HCT116 (cell line): ENCODE data around the gene RPL12. TPM values are rescaled to one million over a fixed set of nuclear protein-coding genes. Genes with fewer than 3 reads are reported as not detected.

ENCODE experiments used
- ATAC-seq: fragments of 200-7000 bp; cut with Tn5 transposase; 2 replicates; pipeline ENCODE4 v1.9.1; 2020; ENCODE audit warnings: mild to moderate bottlenecking, moderate library complexity
- BruUV-seq: library from RNA; stranded (reverse); fragments of 400-500 nt; replicated peaks from 2 replicates; lab custom pipeline; 2021; lab: Mats Ljungman, UMichigan
- CTCF ChIA-PET: fragments of 300-600 bp; sonication (Branson Sonifier 250); formaldehyde crosslinking; loops from one replicate; lab custom pipeline; 2021; ENCODE audit warnings: antibody characterized with exemption; lab: Charles Lee
- POLR2A ChIA-PET: fragments of 300-600, 350-600 bp; sonication (Branson Sonifier 250); formaldehyde crosslinking; loops from one replicate; lab custom pipeline; 2021; ENCODE audit warnings: antibody characterized with exemption; lab: Charles Lee
- RAD21 ChIA-PET, 2 experiments: fragments of 300-600 bp; sonication (Branson Sonifier 250); formaldehyde crosslinking; loops; one replicate each; lab custom pipeline; 2023; ENCODE audit warnings: low total read pairs in 2 of 2; ENCODE audit not compliant: uncharacterized antibody in 2 of 2, unreplicated experiment in 2 of 2, low non-redundant PET in 1 of 2; lab: Charles Lee
- DNase-seq: peaks from one replicate; pipeline ENCODE4 v3.0.0-alpha.2; 2010; ENCODE audit warnings: low read depth, low spot score
- H2AFZ ChIP-seq: fragments of 200-600 bp; shearing (Covaris generic), sonication (generic); 2 replicates; pipeline ENCODE4 v1.6.1; 2017; ENCODE audit warnings: low read depth, mixed run types, mixed read lengths, antibody characterized with exemption, low read length; ENCODE audit not compliant: poor library complexity, severe bottlenecking
- H3K27ac ChIP-seq: 2 replicates; pipeline ENCODE4 v1.5.1; 2012; ENCODE audit warnings: low read depth, low read length
- H3K27me3 ChIP-seq: fragments of 200-600 bp; sonication (generic); 2 replicates; pipeline ENCODE4 v1.6.1; 2016; ENCODE audit warnings: mixed run types, low read length, mixed read lengths; ENCODE audit not compliant: insufficient read depth
- H3K36me3 ChIP-seq, 2 experiments: fragments of 200-500 bp in 1 of 2; fragments of 200-600 bp in 1 of 2; sonication (Bioruptor generic) in 1 of 2; sonication (generic) in 1 of 2; 2 replicates each; pipeline versions ENCODE4 v1.5.1 to v1.6.1; 2014 to 2016; ENCODE audit warnings: low read length in 2 of 2, inconsistent platforms in 1 of 2, mixed read lengths in 1 of 2, mixed run types in 1 of 2; ENCODE audit not compliant: insufficient read depth in 2 of 2, control insufficient read depth in 1 of 2
- H3K4me1 ChIP-seq, 2 experiments: fragments of 200-600 bp in 1 of 2; sonication (generic) in 1 of 2; 2 replicates each; pipeline versions ENCODE4 v1.5.1 to v1.6.1; 2012 to 2017; ENCODE audit warnings: low read length in 2 of 2, inconsistent platforms in 1 of 2, mild to moderate bottlenecking in 1 of 2, mixed read lengths in 1 of 2, mixed run types in 1 of 2, moderate library complexity in 1 of 2; ENCODE audit not compliant: insufficient read depth in 2 of 2, control insufficient read depth in 1 of 2
- H3K4me2 ChIP-seq: fragments of 200-600 bp; sonication (generic); 2 replicates; pipeline ENCODE4 v1.6.1; 2017; ENCODE audit warnings: mixed run types, low read length, mixed read lengths
- H3K4me3 ChIP-seq, 2 experiments: fragments of 200-600 bp in 1 of 2; sonication (generic) in 1 of 2; replicated peaks in 1 of 2; 2 replicates each; pipeline ENCODE4 v1.5.1; 2011 to 2016; ENCODE audit warnings: low read length in 2 of 2, control low read depth in 1 of 2, low read depth in 1 of 2, mild to moderate bottlenecking in 1 of 2, mixed read lengths in 1 of 2, mixed run types in 1 of 2
- H3K79me2 ChIP-seq: fragments of 200-600 bp; sonication (generic); 2 replicates; pipeline ENCODE4 v1.6.1; 2017; ENCODE audit warnings: mild to moderate bottlenecking, mixed run types, low read length, moderate library complexity, mixed read lengths; ENCODE audit not compliant: insufficient read depth
- H3K9ac ChIP-seq: fragments of 200-600 bp; sonication (generic); 2 replicates; pipeline ENCODE4 v1.6.1; 2016; ENCODE audit warnings: low read length, mixed read lengths
- H3K9me2 ChIP-seq: fragments of 200-600 bp; sonication (generic), shearing (Covaris generic); 2 replicates; pipeline ENCODE4 v1.6.1; 2017; ENCODE audit warnings: mixed run types, mild to moderate bottlenecking, moderate library complexity; ENCODE audit not compliant: insufficient read depth
- H3K9me3 ChIP-seq, 2 experiments: fragments of 200-500 bp in 1 of 2; fragments of 200-600 bp in 1 of 2; sonication (Bioruptor generic) in 1 of 2; sonication (generic) in 1 of 2; 2 replicates each; pipeline ENCODE4 v1.6.1; 2014 to 2017; ENCODE audit warnings: low read length in 2 of 2, mixed read lengths in 2 of 2, inconsistent platforms in 1 of 2, low read depth in 1 of 2, mild to moderate bottlenecking in 1 of 2, mixed run types in 1 of 2, moderate library complexity in 1 of 2; ENCODE audit not compliant: control insufficient read depth in 1 of 2, insufficient read depth in 1 of 2
- H4K20me1 ChIP-seq: fragments of 200-600 bp; sonication (generic), shearing (Covaris generic); 2 replicates; pipeline ENCODE4 v1.6.1; 2017; ENCODE audit warnings: mixed run types, mild to moderate bottlenecking, moderate library complexity; ENCODE audit not compliant: insufficient read depth
- CBX3 ChIP-seq: IDR thresholded peaks from 2 replicates; pipeline ENCODE4 v1.6.1; 2012; ENCODE audit warnings: low read depth
- CEBPB ChIP-seq: IDR thresholded peaks from 2 replicates; pipeline ENCODE4 v1.6.1; 2012; ENCODE audit warnings: low read depth
- CTCF ChIP-seq, 3 experiments: fragments of 200-600 bp in 1 of 3; sonication (generic) in 1 of 3; IDR thresholded peaks in 2 of 3; conservative IDR thresholded peaks in 1 of 3; 2 replicates each; pipeline ENCODE4 v1.5.1; 2012 to 2017; ENCODE audit warnings: low read depth in 2 of 3, low read length in 2 of 3, antibody characterized with exemption in 1 of 3, borderline replicate concordance in 1 of 3, control low read depth in 1 of 3, mild to moderate bottlenecking in 1 of 3, mixed read lengths in 1 of 3, mixed run types in 1 of 3, moderate library complexity in 1 of 3; ENCODE audit not compliant: insufficient read depth in 1 of 3
- EGR1 ChIP-seq: IDR thresholded peaks from 2 replicates; pipeline ENCODE4 v1.6.1; 2012; ENCODE audit warnings: low read depth
- EZH2 ChIP-seq: fragments of 200-600 bp; sonication (generic); IDR thresholded peaks from 2 replicates; pipeline ENCODE4 v1.6.1; 2017; ENCODE audit warnings: antibody characterized with exemption, mixed run types
- POLR2A ChIP-seq: IDR thresholded peaks from 2 replicates; pipeline ENCODE4 v1.7.0; 2011; ENCODE audit warnings: borderline replicate concordance; ENCODE audit not compliant: insufficient read depth, insufficient read length; ENCODE audit errors: extremely low read depth
- RAD21 ChIP-seq: IDR thresholded peaks from 2 replicates; pipeline ENCODE4 v1.6.1; 2012; ENCODE audit warnings: low read depth, mild to moderate bottlenecking
- SIN3A ChIP-seq: IDR thresholded peaks from 2 replicates; pipeline ENCODE4 v1.6.1; 2012; ENCODE audit warnings: low read depth
- TCF7L2 ChIP-seq: IDR thresholded peaks from 2 replicates; pipeline ENCODE4 v1.7.0; 2011; ENCODE audit warnings: borderline replicate concordance, inconsistent platforms; ENCODE audit not compliant: insufficient read depth, insufficient read length; ENCODE audit errors: extremely low read depth
- YY1 ChIP-seq: IDR thresholded peaks from 2 replicates; pipeline ENCODE4 v1.6.1; 2011; ENCODE audit warnings: low read length, low read depth, moderate library complexity, mild to moderate bottlenecking; ENCODE audit not compliant: insufficient replicate concordance; ENCODE audit errors: extremely low read depth
- ZNF274 ChIP-seq: fragments of 200-500 bp; sonication (Bioruptor generic); IDR thresholded peaks from 2 replicates; pipeline ENCODE4 v1.6.1; 2014; ENCODE audit warnings: mild to moderate bottlenecking, low read depth, low read length, inconsistent platforms
- intact Hi-C: fragments of 100-400 bp; cut with micrococcal nuclease; formaldehyde crosslinking; loops from 2 replicates; pipeline ENCODE4 v1.10.0; 2022
- total RNA-seq: library from RNA; stranded (reverse); gene quantifications from one replicate; pipeline ENCODE4 v1.2.1, GENCODE V29; 2021; ENCODE audit not compliant: unreplicated experiment
- TF ChIP-seq, protein P1 (sequence below): IDR thresholded peaks from 2 replicates; pipeline ENCODE4 v1.6.1; 2012; ENCODE audit warnings: low read depth
- TF ChIP-seq, protein P2 (sequence below): IDR thresholded peaks from 2 replicates; pipeline ENCODE4 v1.6.1; 2012

RPL12 gene
- total RNA-seq, 1 experiment from 2014 or later: 2,679 TPM

GRCh38 chr9:127398715-127399400 is 52.3 kb downstream of the RPL12 start:
- Histone ChIP-seq H3K9me2 (no peaks in the 10 kb centered on the region), H3K27me3 (no peaks in the 10 kb centered on the region), H3K79me2 (peaks cover 4% of the 10 kb centered on the region; the same call in 1 of the 2 replicates), H4K20me1 (no peaks in the 10 kb centered on the region), H3K4me1 (peaks cover 3 to 24% of the 10 kb centered on the region in 2 experiments; a peak in 3 of 4 replicates), H3K36me3 (no peaks in the 10 kb centered on the region; a peak in 1 of 4 replicates), H3K4me2 (peak overlapping the region; percentile 97), H3K4me3 (no peak overlapping the region), H2AFZ (no peak overlapping the region), H3K9me3 (no peaks in the 10 kb centered on the region), H3K27ac (no peak overlapping the region), H3K9ac (no peak overlapping the region)
- CTCF ChIA-PET: interaction anchor here (0.7 to 1.7 kb wide), 2 partner anchors 175 to 184 kb away, joined by 3 to 4 read pairs; no protein-coding TSS in a partner anchor
- intact Hi-C loops: no loop called here
- TF ChIP-seq EGR1 (no peak), EZH2 (no peak), TCF7L2 (no peak), CTCF (IDR thresholded peaks at IDR 0.05 in 2 of 3, conservative IDR thresholded peaks at IDR 0.05 in 1 of 3; ENCODE audit: borderline replicate concordance in 1 of 3, insufficient read depth in 1 of 3, low read depth in 2 of 3, low read length in 2 of 3) (0 out of 6 replicates have a peak, but pooled peaks of 2 of the 3 experiments have one; percentile 6 to 7)
- RAD21 ChIA-PET: no interaction called here
- BruUV-seq: TSS peak; percentile 43
- POLR2A ChIA-PET: no interaction called here
- ATAC-seq (no peak), DNase-seq (no peak)

DNA sequence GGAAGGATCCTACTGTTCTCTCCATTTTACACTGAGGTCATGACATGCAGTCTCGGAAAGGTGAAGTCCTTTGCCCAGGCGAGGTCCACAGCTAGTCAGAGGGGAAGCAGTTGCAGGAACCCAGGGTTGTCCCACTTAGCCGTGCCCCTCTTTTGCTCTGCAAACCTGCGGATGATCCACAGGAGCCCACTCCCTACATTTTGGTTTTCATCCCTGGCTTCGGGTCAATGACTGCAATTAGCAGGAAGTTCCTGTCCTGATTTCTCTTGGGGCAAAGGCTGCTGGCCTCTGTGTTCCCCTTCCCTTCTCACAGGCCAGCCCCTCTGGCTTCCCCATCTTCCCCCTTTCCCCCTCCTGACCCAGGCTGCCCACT is 52.9 kb downstream of the RPL12 start:
- Histone ChIP-seq H3K4me1 (peaks cover 3 to 27% of the 10 kb centered on the region in 2 experiments; a peak in 3 of 4 replicates), H3K36me3 (no peaks in the 10 kb centered on the region), H3K4me2 (peak overlapping the region; percentile 97), H3K27me3 (no peaks in the 10 kb centered on the region), H3K4me3 (peak overlapping the region; percentile 59 to 73), H2AFZ (no peak overlapping the region), H3K9me3 (no peaks in the 10 kb centered on the region), H4K20me1 (no peaks in the 10 kb centered on the region), H3K9ac (peak overlapping the region; percentile 80), H3K27ac (no peak overlapping the region), H3K79me2 (peaks cover 4% of the 10 kb centered on the region; the same call in 1 of the 2 replicates), H3K9me2 (no peaks in the 10 kb centered on the region)
- ChIA-PET POLR2A (no interaction called here), CTCF (interaction anchor here (1.7 kb wide), 1 partner anchor 174 kb away, joined by 4 read pairs; no protein-coding TSS in a partner anchor), RAD21 (no interaction called here)
- DNase-seq: no peak
- ATAC-seq: no peak
- BruUV-seq: no TSS peak
- intact Hi-C loops: no loop called here
- TF ChIP-seq RAD21 (no peak), POLR2A (no peak), EGR1 (no peak), TCF7L2 (no peak), CBX3 (no peak), ZNF274 (no peak), EZH2 (no peak), CEBPB (no peak), YY1 (no peak), SIN3A (no peak)
- TF ChIP-seq, protein P1, sequence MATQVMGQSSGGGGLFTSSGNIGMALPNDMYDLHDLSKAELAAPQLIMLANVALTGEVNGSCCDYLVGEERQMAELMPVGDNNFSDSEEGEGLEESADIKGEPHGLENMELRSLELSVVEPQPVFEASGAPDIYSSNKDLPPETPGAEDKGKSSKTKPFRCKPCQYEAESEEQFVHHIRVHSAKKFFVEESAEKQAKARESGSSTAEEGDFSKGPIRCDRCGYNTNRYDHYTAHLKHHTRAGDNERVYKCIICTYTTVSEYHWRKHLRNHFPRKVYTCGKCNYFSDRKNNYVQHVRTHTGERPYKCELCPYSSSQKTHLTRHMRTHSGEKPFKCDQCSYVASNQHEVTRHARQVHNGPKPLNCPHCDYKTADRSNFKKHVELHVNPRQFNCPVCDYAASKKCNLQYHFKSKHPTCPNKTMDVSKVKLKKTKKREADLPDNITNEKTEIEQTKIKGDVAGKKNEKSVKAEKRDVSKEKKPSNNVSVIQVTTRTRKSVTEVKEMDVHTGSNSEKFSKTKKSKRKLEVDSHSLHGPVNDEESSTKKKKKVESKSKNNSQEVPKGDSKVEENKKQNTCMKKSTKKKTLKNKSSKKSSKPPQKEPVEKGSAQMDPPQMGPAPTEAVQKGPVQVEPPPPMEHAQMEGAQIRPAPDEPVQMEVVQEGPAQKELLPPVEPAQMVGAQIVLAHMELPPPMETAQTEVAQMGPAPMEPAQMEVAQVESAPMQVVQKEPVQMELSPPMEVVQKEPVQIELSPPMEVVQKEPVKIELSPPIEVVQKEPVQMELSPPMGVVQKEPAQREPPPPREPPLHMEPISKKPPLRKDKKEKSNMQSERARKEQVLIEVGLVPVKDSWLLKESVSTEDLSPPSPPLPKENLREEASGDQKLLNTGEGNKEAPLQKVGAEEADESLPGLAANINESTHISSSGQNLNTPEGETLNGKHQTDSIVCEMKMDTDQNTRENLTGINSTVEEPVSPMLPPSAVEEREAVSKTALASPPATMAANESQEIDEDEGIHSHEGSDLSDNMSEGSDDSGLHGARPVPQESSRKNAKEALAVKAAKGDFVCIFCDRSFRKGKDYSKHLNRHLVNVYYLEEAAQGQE: no peak
- TF ChIP-seq, protein P2, sequence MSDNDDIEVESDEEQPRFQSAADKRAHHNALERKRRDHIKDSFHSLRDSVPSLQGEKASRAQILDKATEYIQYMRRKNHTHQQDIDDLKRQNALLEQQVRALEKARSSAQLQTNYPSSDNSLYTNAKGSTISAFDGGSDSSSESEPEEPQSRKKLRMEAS: no peak
